Keratinocyte (primary cell): ENCODE data around the gene RBMS3. TPM values are rescaled to one million over a fixed set of nuclear protein-coding genes. Genes with fewer than 3 reads are reported as not detected.
A peak's percentile ranks its signal among the peaks of the same experiment; 100 is the strongest.

Experiments used
- DNase-seq: peaks from one replicate; pipeline ENCODE4 v3.0.0-alpha.2; 2011; ENCODE audit warnings: low read depth, missing footprints, low spot score
- FAIRE-seq: peaks from 2 replicates; lab custom pipeline; 2011; peaks lifted over from hg19 to GRCh38; lab: Jason Lieb, UNC
- H2AFZ ChIP-seq: 2 replicates; pipeline ENCODE4 v1.6.0; 2012; ENCODE audit warnings: low read length, control low read depth, inconsistent platforms; ENCODE audit not compliant: control insufficient read depth
- H3K27ac ChIP-seq: 2 replicates; pipeline ENCODE4 v1.5.1; 2011; ENCODE audit warnings: low read length; ENCODE audit not compliant: control insufficient read depth, insufficient read depth
- H3K27me3 ChIP-seq: 3 replicates; pipeline ENCODE4 v1.6.0; 2011; ENCODE audit warnings: low read length; ENCODE audit not compliant: control insufficient read depth, insufficient read depth; ENCODE audit errors: extremely low read depth
- H3K36me3 ChIP-seq, 2 experiments: 2 replicates in 1 of 2; 3 replicates in 1 of 2; pipeline ENCODE4 v1.5.1; 2011; ENCODE audit warnings: low read length in 2 of 2, mild to moderate bottlenecking in 1 of 2; ENCODE audit not compliant: control insufficient read depth in 2 of 2, insufficient read depth in 2 of 2; ENCODE audit errors: extremely low read depth in 1 of 2
- H3K4me1 ChIP-seq: 3 replicates; pipeline ENCODE4 v1.5.1; 2011; ENCODE audit warnings: low read length; ENCODE audit not compliant: control insufficient read depth, insufficient read depth; ENCODE audit errors: extremely low read depth
- H3K4me2 ChIP-seq: 3 replicates; pipeline ENCODE4 v1.6.0; 2011; ENCODE audit warnings: low read depth, low read length; ENCODE audit not compliant: control insufficient read depth, insufficient read depth; ENCODE audit errors: extremely low read depth
- H3K4me3 ChIP-seq, 3 experiments: fragments of 200-600 bp in 1 of 3; sonication (generic) in 1 of 3; 2 replicates in 2 of 3; 3 replicates in 1 of 3; pipeline ENCODE4 v1.5.1; 2011 to 2016; ENCODE audit warnings: low read length in 3 of 3, mild to moderate bottlenecking in 3 of 3, control low read depth in 2 of 3, inconsistent platforms in 1 of 3, low read depth in 1 of 3, mixed read lengths in 1 of 3, mixed run types in 1 of 3, moderate library complexity in 1 of 3; ENCODE audit not compliant: control insufficient read depth in 2 of 3, insufficient read depth in 2 of 3; ENCODE audit errors: extremely low read depth in 1 of 3
- H3K79me2 ChIP-seq: 2 replicates; pipeline ENCODE4 v1.6.0; 2012; ENCODE audit warnings: low read length; ENCODE audit not compliant: control insufficient read depth, insufficient read depth
- H3K9ac ChIP-seq: 3 replicates; pipeline ENCODE4 v1.6.0; 2011; ENCODE audit warnings: low read length; ENCODE audit not compliant: control insufficient read depth, insufficient read depth; ENCODE audit errors: extremely low read depth
- H3K9me1 ChIP-seq: 3 replicates; pipeline ENCODE4 v1.6.0; 2011; ENCODE audit warnings: low read length; ENCODE audit not compliant: control insufficient read depth, insufficient read depth; ENCODE audit errors: extremely low read depth
- H3K9me3 ChIP-seq: 2 replicates; pipeline ENCODE4 v1.5.1; 2012; ENCODE audit warnings: low read depth, low read length; ENCODE audit not compliant: control insufficient read depth
- H4K20me1 ChIP-seq: 3 replicates; pipeline ENCODE4 v1.6.0; 2011; ENCODE audit warnings: low read length; ENCODE audit not compliant: control insufficient read depth, insufficient read depth; ENCODE audit errors: extremely low read depth
- CTCF ChIP-seq, 3 experiments: IDR thresholded peaks in 1 of 3; conservative IDR thresholded peaks in 1 of 3; optimal IDR thresholded peaks in 1 of 3; 2 replicates in 2 of 3; 3 replicates in 1 of 3; pipeline versions ENCODE3 to v1.5.1; 2011; ENCODE audit warnings: low read length in 3 of 3, mild to moderate bottlenecking in 3 of 3, moderate library complexity in 2 of 3, control low read depth in 1 of 3, inconsistent platforms in 1 of 3; ENCODE audit not compliant: insufficient read depth in 2 of 3; ENCODE audit errors: extremely low read depth in 1 of 3
- EZH2 ChIP-seq: IDR thresholded peaks from one replicate; pipeline ENCODE4 v1.6.1; 2012; ENCODE audit warnings: inconsistent platforms, mild to moderate bottlenecking, low read length, moderate library complexity
- dilution Hi-C: fragments of 300-500 bp; cut with MboI; formaldehyde crosslinking; loops from one replicate; pipeline ENCODE4 v1.7.0; 2020; ENCODE audit warnings: low sequenced_read_pairs; ENCODE audit not compliant: extremely low pct_ligation_motif_present
- polyA plus RNA-seq, 5 experiments: library from polyadenylated mRNA; depleted of rRNA in 3 of 5; stranded (reverse) in 3 of 5; stranded (forward) in 1 of 5; unstranded in 1 of 5; fragments of >200 nt; gene quantifications; 1 replicate in 1 of 5; 2 replicates in 3 of 5; 3 replicates in 1 of 5; pipeline versions ENCODE4 v1.2.1 to v1.2.3, GENCODE V29; 2011 to 2012; ENCODE audit warnings: missing spikeins in 2 of 5, low read depth in 1 of 5, low replicate concordance in 1 of 5

The RBMS3 gene
- polyA plus RNA-seq, 1 donor (not counting 4 experiments of a cell fraction or from before 2014, with no cell fraction given), result 2.3 TPM

DNA sequence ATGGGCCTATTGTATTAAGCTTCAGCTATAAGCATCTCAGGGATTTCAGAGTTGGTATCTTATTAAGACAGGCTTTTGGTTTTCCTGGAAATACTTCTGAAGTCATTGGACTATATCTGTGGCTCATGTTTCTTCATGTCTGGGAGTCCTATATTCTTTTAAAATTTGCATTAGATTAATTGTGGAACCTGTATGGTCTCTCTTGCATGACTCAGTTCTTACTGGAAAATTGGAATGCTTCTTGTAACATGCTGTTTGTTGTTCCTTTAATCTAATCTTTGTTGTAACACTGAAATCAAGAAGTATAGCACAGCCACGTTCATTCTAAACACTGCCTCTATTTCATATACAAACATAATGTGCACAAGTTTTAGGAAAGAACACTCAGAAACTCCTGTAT lies 208.1 kb downstream of the RBMS3 start:
- H3K4me1 ChIP-seq, result peaks cover 5% of the 10 kb centered on the region
- H3K4me2 ChIP-seq, result peak overlapping the region; percentile 16
- TF ChIP-seq CTCF (optimal IDR thresholded peaks at IDR 0.05 in 1 of 3, IDR thresholded peaks at IDR 0.05 in 1 of 3, conservative IDR thresholded peaks at IDR 0.05 in 1 of 3; ENCODE audit: extremely low read depth in 1 of 3, insufficient read depth in 2 of 3, low read length in 3 of 3) (no peak), EZH2 (no peak)
- H3K9me3 ChIP-seq, result no peaks in the 10 kb centered on the region
- no peak overlapping the region for H2AFZ ChIP-seq
- H3K79me2 ChIP-seq, result no peaks in the 10 kb centered on the region
- H4K20me1 ChIP-seq, result no peaks in the 10 kb centered on the region
- H3K36me3 ChIP-seq, result no peaks in the 10 kb centered on the region
- no peak overlapping the region for H3K27ac ChIP-seq
- no peak overlapping the region for H3K9ac ChIP-seq
- no peaks in the 10 kb centered on the region for H3K9me1 ChIP-seq
- FAIRE-seq, result no peak
- no peaks in the 10 kb centered on the region for H3K27me3 ChIP-seq
- dilution Hi-C loops, result no loop called here
- no peak for DNase-seq
- H3K4me3 ChIP-seq, result no peak overlapping the region

DNA sequence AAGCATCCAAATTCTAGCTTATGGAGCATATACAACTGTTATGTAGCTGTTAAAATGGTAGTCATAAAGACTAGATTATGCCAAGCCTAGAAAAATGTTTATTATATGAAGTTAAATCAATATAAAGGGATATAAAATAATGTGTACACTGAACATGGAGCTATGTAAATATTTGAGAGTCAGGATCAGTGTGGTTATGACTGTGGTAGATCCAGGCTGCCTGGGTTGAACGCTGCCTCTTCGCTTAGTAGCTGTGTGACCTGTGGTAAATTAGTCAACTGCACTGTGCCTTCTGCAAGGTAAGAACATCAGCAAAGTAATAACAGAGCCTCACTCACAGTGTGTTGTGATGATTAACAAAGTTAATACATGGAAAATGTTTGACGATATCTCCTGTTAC lies 212.2 kb downstream of the RBMS3 start:
- H2AFZ ChIP-seq, result no peak overlapping the region
- no peak overlapping the region for H3K4me3 ChIP-seq
- no peak overlapping the region for H3K9ac ChIP-seq
- H3K36me3 ChIP-seq, result no peaks in the 10 kb centered on the region
- H3K27ac ChIP-seq, result no peak overlapping the region
- TF ChIP-seq CTCF (optimal IDR thresholded peaks at IDR 0.05 in 1 of 3, IDR thresholded peaks at IDR 0.05 in 1 of 3, conservative IDR thresholded peaks at IDR 0.05 in 1 of 3; ENCODE audit: extremely low read depth in 1 of 3, insufficient read depth in 2 of 3, low read length in 3 of 3) (no peak), EZH2 (no peak)
- peaks cover 5% of the 10 kb centered on the region for H3K4me1 ChIP-seq
- H4K20me1 ChIP-seq, result no peaks in the 10 kb centered on the region
- H3K4me2 ChIP-seq, result no peak overlapping the region
- dilution Hi-C loops, result no loop called here
- no peaks in the 10 kb centered on the region for H3K9me3 ChIP-seq
- no peaks in the 10 kb centered on the region for H3K27me3 ChIP-seq
- DNase-seq (no peak), FAIRE-seq (no peak)
- no peaks in the 10 kb centered on the region for H3K79me2 ChIP-seq
- H3K9me1 ChIP-seq, result no peaks in the 10 kb centered on the region
